ENCODE data around the gene THAP12. TPM values are rescaled to one million over a fixed set of nuclear protein-coding genes. Genes with fewer than 3 reads are reported as not detected.

Gene THAP12
- total and polyA plus RNA-seq, 2 experiments from 2014 or later = 20.1 to 36.0 TPM

DNA sequence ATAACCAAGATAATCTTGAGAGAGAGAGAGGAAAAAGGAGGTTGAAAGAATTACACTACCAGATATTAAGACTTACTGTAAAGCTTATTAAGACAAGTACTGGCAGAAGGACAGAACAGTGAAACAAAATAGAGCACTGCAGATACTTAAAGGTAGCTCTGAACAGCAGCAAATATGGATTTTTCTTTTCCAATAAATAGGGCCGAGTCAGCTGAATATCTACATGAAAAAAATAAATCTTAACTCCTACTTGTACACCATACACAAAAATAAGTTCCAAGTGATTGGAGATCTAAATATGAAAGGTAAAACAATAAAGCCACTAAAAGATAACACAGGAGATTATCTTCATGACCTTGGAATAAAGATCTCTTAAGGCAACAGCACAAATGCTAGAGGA lies 12.4 kb downstream of the THAP12 start (continued):
- TF ChIP-seq, protein P1, sequence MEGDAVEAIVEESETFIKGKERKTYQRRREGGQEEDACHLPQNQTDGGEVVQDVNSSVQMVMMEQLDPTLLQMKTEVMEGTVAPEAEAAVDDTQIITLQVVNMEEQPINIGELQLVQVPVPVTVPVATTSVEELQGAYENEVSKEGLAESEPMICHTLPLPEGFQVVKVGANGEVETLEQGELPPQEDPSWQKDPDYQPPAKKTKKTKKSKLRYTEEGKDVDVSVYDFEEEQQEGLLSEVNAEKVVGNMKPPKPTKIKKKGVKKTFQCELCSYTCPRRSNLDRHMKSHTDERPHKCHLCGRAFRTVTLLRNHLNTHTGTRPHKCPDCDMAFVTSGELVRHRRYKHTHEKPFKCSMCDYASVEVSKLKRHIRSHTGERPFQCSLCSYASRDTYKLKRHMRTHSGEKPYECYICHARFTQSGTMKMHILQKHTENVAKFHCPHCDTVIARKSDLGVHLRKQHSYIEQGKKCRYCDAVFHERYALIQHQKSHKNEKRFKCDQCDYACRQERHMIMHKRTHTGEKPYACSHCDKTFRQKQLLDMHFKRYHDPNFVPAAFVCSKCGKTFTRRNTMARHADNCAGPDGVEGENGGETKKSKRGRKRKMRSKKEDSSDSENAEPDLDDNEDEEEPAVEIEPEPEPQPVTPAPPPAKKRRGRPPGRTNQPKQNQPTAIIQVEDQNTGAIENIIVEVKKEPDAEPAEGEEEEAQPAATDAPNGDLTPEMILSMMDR (conservative IDR thresholded peaks at IDR 0.05; ENCODE audit: low read depth in 2 of 2) = no peak
- TF ChIP-seq EZH2 (IDR thresholded peaks at IDR 0.05; ENCODE audit: low read depth, unreplicated experiment) (no peak), STAT1 (IDR thresholded peaks at IDR 0.05; ENCODE audit: unreplicated experiment) (no peak), ZNF114 (CRISPR knock-in tag; IDR thresholded peaks at IDR 0.05) (no peak), JUNB (IDR thresholded peaks at IDR 0.05; ENCODE audit: unreplicated experiment) (no peak), CREB1 (CRISPR knock-in tag; IDR thresholded peaks at IDR 0.05; ENCODE audit: low read depth) (no peak), EZH2phosphoT487 (IDR thresholded peaks at IDR 0.05; ENCODE audit: unreplicated experiment) (no peak), ZNF331 (CRISPR knock-in tag; IDR thresholded peaks at IDR 0.05; ENCODE audit: low read depth) (no peak)
- TF ChIP-seq, protein P2, sequence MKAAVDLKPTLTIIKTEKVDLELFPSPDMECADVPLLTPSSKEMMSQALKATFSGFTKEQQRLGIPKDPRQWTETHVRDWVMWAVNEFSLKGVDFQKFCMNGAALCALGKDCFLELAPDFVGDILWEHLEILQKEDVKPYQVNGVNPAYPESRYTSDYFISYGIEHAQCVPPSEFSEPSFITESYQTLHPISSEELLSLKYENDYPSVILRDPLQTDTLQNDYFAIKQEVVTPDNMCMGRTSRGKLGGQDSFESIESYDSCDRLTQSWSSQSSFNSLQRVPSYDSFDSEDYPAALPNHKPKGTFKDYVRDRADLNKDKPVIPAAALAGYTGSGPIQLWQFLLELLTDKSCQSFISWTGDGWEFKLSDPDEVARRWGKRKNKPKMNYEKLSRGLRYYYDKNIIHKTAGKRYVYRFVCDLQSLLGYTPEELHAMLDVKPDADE (IDR thresholded peaks at IDR 0.05) = no peak
- TF ChIP-seq, protein P3, sequence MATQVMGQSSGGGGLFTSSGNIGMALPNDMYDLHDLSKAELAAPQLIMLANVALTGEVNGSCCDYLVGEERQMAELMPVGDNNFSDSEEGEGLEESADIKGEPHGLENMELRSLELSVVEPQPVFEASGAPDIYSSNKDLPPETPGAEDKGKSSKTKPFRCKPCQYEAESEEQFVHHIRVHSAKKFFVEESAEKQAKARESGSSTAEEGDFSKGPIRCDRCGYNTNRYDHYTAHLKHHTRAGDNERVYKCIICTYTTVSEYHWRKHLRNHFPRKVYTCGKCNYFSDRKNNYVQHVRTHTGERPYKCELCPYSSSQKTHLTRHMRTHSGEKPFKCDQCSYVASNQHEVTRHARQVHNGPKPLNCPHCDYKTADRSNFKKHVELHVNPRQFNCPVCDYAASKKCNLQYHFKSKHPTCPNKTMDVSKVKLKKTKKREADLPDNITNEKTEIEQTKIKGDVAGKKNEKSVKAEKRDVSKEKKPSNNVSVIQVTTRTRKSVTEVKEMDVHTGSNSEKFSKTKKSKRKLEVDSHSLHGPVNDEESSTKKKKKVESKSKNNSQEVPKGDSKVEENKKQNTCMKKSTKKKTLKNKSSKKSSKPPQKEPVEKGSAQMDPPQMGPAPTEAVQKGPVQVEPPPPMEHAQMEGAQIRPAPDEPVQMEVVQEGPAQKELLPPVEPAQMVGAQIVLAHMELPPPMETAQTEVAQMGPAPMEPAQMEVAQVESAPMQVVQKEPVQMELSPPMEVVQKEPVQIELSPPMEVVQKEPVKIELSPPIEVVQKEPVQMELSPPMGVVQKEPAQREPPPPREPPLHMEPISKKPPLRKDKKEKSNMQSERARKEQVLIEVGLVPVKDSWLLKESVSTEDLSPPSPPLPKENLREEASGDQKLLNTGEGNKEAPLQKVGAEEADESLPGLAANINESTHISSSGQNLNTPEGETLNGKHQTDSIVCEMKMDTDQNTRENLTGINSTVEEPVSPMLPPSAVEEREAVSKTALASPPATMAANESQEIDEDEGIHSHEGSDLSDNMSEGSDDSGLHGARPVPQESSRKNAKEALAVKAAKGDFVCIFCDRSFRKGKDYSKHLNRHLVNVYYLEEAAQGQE (IDR thresholded peaks at IDR 0.05; ENCODE audit: unreplicated experiment) = no peak

DNA sequence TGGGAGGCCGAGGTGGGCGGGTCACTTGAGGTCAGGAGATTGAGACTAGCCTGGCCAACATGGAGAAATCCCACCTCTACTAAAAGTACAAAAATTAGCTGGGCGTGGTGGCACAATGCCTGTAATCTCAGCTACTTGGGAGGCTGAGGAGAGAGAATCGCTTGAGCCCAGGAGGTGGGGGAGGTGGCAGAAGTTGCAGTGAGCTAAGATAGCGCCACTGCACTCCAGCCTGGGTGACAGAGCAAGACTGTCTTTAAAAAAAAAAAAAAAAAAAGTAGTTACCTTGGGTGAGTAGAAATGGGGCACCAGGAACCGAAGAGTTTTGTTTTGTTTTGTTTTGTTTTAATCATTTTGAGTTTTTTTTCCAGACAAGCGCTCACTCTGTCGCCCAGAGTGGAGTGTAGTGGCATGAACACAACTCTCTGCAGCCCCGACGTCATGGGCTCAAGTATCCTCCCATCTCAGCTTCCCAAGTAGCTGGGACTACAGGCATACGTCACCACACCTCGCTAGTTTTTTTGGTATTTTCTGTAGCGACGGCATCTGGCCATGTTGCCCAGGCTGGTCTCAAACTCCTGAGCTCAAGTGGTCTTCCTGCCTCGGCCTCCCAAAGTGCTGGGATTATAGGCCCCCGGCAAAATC lies 15.8 kb downstream of the THAP12 start:
- no peak overlapping the region for H3K4me3 Mint-ChIP-seq
- H3K79me2 ChIP-seq (replicated peaks; ENCODE audit: insufficient read depth) = peaks cover 61% of the 10 kb centered on the region
- no peak for ATAC-seq

More for the DNA sequence above, 15.8 kb downstream of the THAP12 start:
- no peak overlapping the region for H3K4me3 ChIP-seq
- H3K4me1 ChIP-seq (ENCODE audit: insufficient read depth) = no peaks in the 10 kb centered on the region
- no peaks in the 10 kb centered on the region for H3K36me3 ChIP-seq (ENCODE audit: insufficient read depth)
- H3K4me1 Mint-ChIP-seq = no peaks in the 10 kb centered on the region
- H4K20me1 ChIP-seq (replicated peaks; ENCODE audit: insufficient read depth) = peaks cover 22% of the 10 kb centered on the region
- H3K27me3 Mint-ChIP-seq (ENCODE audit: insufficient read depth, low read depth, poor library complexity) = no peaks in the 10 kb centered on the region
- TF ChIP-seq POLR2AphosphoS5 (IDR thresholded peaks at IDR 0.05; ENCODE audit: low read depth) (no peak), STAT1 (IDR thresholded peaks at IDR 0.05; ENCODE audit: unreplicated experiment) (no peak), JUNB (IDR thresholded peaks at IDR 0.05; ENCODE audit: unreplicated experiment) (no peak), EZH2phosphoT487 (IDR thresholded peaks at IDR 0.05; ENCODE audit: unreplicated experiment) (no peak), CREB1 (CRISPR knock-in tag; IDR thresholded peaks at IDR 0.05; ENCODE audit: low read depth) (no peak)
- TF ChIP-seq, protein P2 (IDR thresholded peaks at IDR 0.05) = no peak
- H3K9me3 Mint-ChIP-seq = no peaks in the 10 kb centered on the region
- no peaks in the 10 kb centered on the region for H3F3A ChIP-seq (replicated peaks; ENCODE audit: low read depth)
- H3K4me2 ChIP-seq = no peak overlapping the region
- no peak overlapping the region; the same call in 1 of the 2 replicates for H3K27ac ChIP-seq (ENCODE audit: low read depth)
- peak overlapping the region; percentile 0; the same call in 1 of the 2 replicates for H3K27ac Mint-ChIP-seq
- H2AFZ ChIP-seq = no peak overlapping the region
- no peaks in the 10 kb centered on the region for H3K27me3 ChIP-seq (ENCODE audit: insufficient read depth)
- H3K36me3 Mint-ChIP-seq (ENCODE audit: low read depth) = 0 out of 3 replicates have a peak, but pooled peaks cover 3% of the 10 kb centered on the region
- no peak for DNase-seq (ENCODE audit: low spot score)
- H3K9me2 ChIP-seq (ENCODE audit: insufficient read depth) = no peaks in the 10 kb centered on the region
